Effector memory CD8-positive, alpha-beta T cell (primary cell): ENCODE results near the gene POU5F1.

ENCODE experiments used
- ATAC-seq: fragments of 150-1000 bp; cut with Tn5 transposase; replicated peaks from 2 replicates; pipeline ENCODE4 v1.10.0; 2021; ENCODE audit warnings: mild to moderate bottlenecking, moderate library complexity
- DNase-seq, 3 experiments: peaks; one replicate each; pipeline ENCODE4 v3.0.0; 2021
- H3K27ac Mint-ChIP-seq, 2 donors: one replicate each; pipeline ENCODE4 v1.8.0; 2022; ENCODE audit warnings: mild to moderate bottlenecking in 2 of 2, mixed read lengths in 2 of 2, moderate library complexity in 2 of 2
- H3K27me3 Mint-ChIP-seq, 2 donors: one replicate each; pipeline ENCODE4 v1.8.0; 2022; ENCODE audit warnings: mixed read lengths in 2 of 2
- H3K36me3 Mint-ChIP-seq: one replicate; pipeline ENCODE4 v1.8.0; 2022; ENCODE audit warnings: mild to moderate bottlenecking, moderate library complexity, mixed read lengths; ENCODE audit not compliant: insufficient read depth
- H3K4me1 Mint-ChIP-seq, 2 donors: one replicate each; pipeline ENCODE4 v1.8.0; 2022; ENCODE audit warnings: low read depth in 2 of 2, mixed read lengths in 2 of 2
- H3K4me3 Mint-ChIP-seq, 2 donors: one replicate each; pipeline ENCODE4 v1.8.0; 2022; ENCODE audit warnings: mild to moderate bottlenecking in 2 of 2, mixed read lengths in 2 of 2, moderate library complexity in 2 of 2
- H3K9me3 Mint-ChIP-seq, 2 donors: one replicate each; pipeline ENCODE4 v1.8.0; 2022; ENCODE audit warnings: mixed read lengths in 2 of 2

Gene POU5F1

GRCh38 chr6:31131595-31131994 lies 38.9 kb downstream of the POU5F1 start:
- Mint-ChIP-seq H3K27ac (no peak overlapping the region), H3K36me3 (no peaks in the 10 kb centered on the region), H3K9me3 (no peaks in the 10 kb centered on the region), H3K27me3 (peaks cover 11 to 22% of the 10 kb centered on the region in 2 donors), H3K4me1 (peaks cover 5 to 6% of the 10 kb centered on the region in 2 donors), H3K4me3 (no peak overlapping the region)
- DNase-seq = no peak
- ATAC-seq = no peak

- DNase-seq (no peak), ATAC-seq (no peak)
- Mint-ChIP-seq H3K9me3 (no peaks in the 10 kb centered on the region), H3K4me3 (no peak overlapping the region), H3K27me3 (peaks cover 12 to 24% of the 10 kb centered on the region in 2 donors), H3K27ac (no peak overlapping the region), H3K36me3 (no peaks in the 10 kb centered on the region), H3K4me1 (peaks cover 5 to 6% of the 10 kb centered on the region in 2 donors)
Observed at GRCh38 chr6:31130751-31131150, 39.7 kb downstream of the POU5F1 start.

- ATAC-seq = no peak
- Mint-ChIP-seq H3K4me3 (no peak overlapping the region), H3K9me3 (no peaks in the 10 kb centered on the region), H3K27ac (no peak overlapping the region), H3K27me3 (peaks cover 12 to 31% of the 10 kb centered on the region in 2 donors), H3K36me3 (no peaks in the 10 kb centered on the region), H3K4me1 (peaks cover 5 to 10% of the 10 kb centered on the region in 2 donors)
- no peak for DNase-seq
Observed at GRCh38 chr6:31129130-31129529, 41.4 kb downstream of the POU5F1 start.

- H3K4me3 Mint-ChIP-seq = no peak overlapping the region
Observed at GRCh38 chr6:31128093-31128676, 42.3 kb downstream of the POU5F1 start.

GRCh38 chr6:31126396-31127175 lies 43.9 kb downstream of the POU5F1 start:
- peaks cover 3% of the 10 kb centered on the region for H3K36me3 Mint-ChIP-seq
- H3K27me3 Mint-ChIP-seq = peaks cover 17 to 52% of the 10 kb centered on the region in 2 donors
- no peak for ATAC-seq
- DNase-seq = no peak
- H3K4me1 Mint-ChIP-seq = peaks cover 5 to 10% of the 10 kb centered on the region in 2 donors
- no peak overlapping the region for H3K4me3 Mint-ChIP-seq
- H3K27ac Mint-ChIP-seq = no peak overlapping the region
- H3K9me3 Mint-ChIP-seq = no peaks in the 10 kb centered on the region

More at GRCh38 chr6:31128093-31128676, 42.3 kb downstream of the POU5F1 start:
- Mint-ChIP-seq H3K4me1 (peaks cover 5 to 10% of the 10 kb centered on the region in 2 donors), H3K36me3 (peaks cover 3% of the 10 kb centered on the region), H3K27ac (no peak overlapping the region), H3K9me3 (no peaks in the 10 kb centered on the region), H3K27me3 (peaks cover 12 to 36% of the 10 kb centered on the region in 2 donors)
- DNase-seq (peak; percentile 69 to 78 (median 70)), ATAC-seq (peak; percentile 75)

GRCh38 chr6:31125586-31126363 lies 44.7 kb downstream of the POU5F1 start:
- no peak for DNase-seq
- peaks cover 3% of the 10 kb centered on the region for H3K36me3 Mint-ChIP-seq
- ATAC-seq = no peak
- peaks cover 19 to 54% of the 10 kb centered on the region in 2 donors for H3K27me3 Mint-ChIP-seq
- peaks cover 5 to 10% of the 10 kb centered on the region in 2 donors for H3K4me1 Mint-ChIP-seq
- no peaks in the 10 kb centered on the region for H3K9me3 Mint-ChIP-seq
- no peak overlapping the region for H3K27ac Mint-ChIP-seq
- no peak overlapping the region for H3K4me3 Mint-ChIP-seq

GRCh38 chr6:31125162-31125561 lies 45.3 kb downstream of the POU5F1 start:
- H3K9me3 Mint-ChIP-seq = no peaks in the 10 kb centered on the region
- ATAC-seq (no peak), DNase-seq (no peak)
- peaks cover 3% of the 10 kb centered on the region for H3K36me3 Mint-ChIP-seq
- no peak overlapping the region for H3K27ac Mint-ChIP-seq
- H3K4me3 Mint-ChIP-seq = no peak overlapping the region
- peaks cover 19 to 59% of the 10 kb centered on the region in 2 donors for H3K27me3 Mint-ChIP-seq
- peaks cover 5 to 10% of the 10 kb centered on the region in 2 donors for H3K4me1 Mint-ChIP-seq

GRCh38 chr6:31122791-31123706 lies 47.4 kb downstream of the POU5F1 start:
- Mint-ChIP-seq H3K4me1 (peaks cover 2 to 7% of the 10 kb centered on the region in 2 donors), H3K27ac (no peak overlapping the region), H3K27me3 (peaks cover 22 to 63% of the 10 kb centered on the region in 2 donors), H3K36me3 (peaks cover 3% of the 10 kb centered on the region), H3K4me3 (no peak overlapping the region), H3K9me3 (no peaks in the 10 kb centered on the region)
- no peak for DNase-seq
- no peak for ATAC-seq

GRCh38 chr6:31121131-31121790 lies 49.2 kb downstream of the POU5F1 start:
- H3K36me3 Mint-ChIP-seq = peaks cover 3% of the 10 kb centered on the region
- DNase-seq = no peak
- no peak for ATAC-seq
- peaks cover 18 to 71% of the 10 kb centered on the region in 2 donors for H3K27me3 Mint-ChIP-seq
- H3K4me3 Mint-ChIP-seq = no peak overlapping the region
- H3K27ac Mint-ChIP-seq = no peak overlapping the region
- peaks cover 0 to 4% of the 10 kb centered on the region in 2 donors for H3K4me1 Mint-ChIP-seq
- no peaks in the 10 kb centered on the region for H3K9me3 Mint-ChIP-seq

GRCh38 chr6:31120151-31120915 lies 50.1 kb downstream of the POU5F1 start, which contains the start of gene CDSN:
Gene CDSN (minus strand): TSS chr6:31120446. CDS start chr6:31120419, 27 bp downstream.
- peaks cover 27 to 75% of the 10 kb centered on the region in 2 donors for H3K27me3 Mint-ChIP-seq
- no peak within 1 kb of the TSS for H3K4me3 Mint-ChIP-seq
- no peak for ATAC-seq
- no peaks in the 10 kb centered on the region for H3K9me3 Mint-ChIP-seq
- no peak within 1 kb of the TSS for H3K27ac Mint-ChIP-seq
- peaks cover 0 to 3% of the 10 kb centered on the region in 2 donors for H3K4me1 Mint-ChIP-seq
- DNase-seq = no peak
- H3K36me3 Mint-ChIP-seq = peaks cover 3% of the 10 kb centered on the region

- no peaks in the 10 kb centered on the region for H3K9me3 Mint-ChIP-seq
- H3K27me3 Mint-ChIP-seq = peaks cover 38 to 84% of the 10 kb centered on the region in 2 donors
- DNase-seq (no peak), ATAC-seq (no peak)
- no peak overlapping the region for H3K4me3 Mint-ChIP-seq
- H3K4me1 Mint-ChIP-seq = peaks cover 3 to 4% of the 10 kb centered on the region in 2 donors
- H3K27ac Mint-ChIP-seq = no peak overlapping the region
- no peaks in the 10 kb centered on the region for H3K36me3 Mint-ChIP-seq
Observed at GRCh38 chr6:31118178-31118577, 52.3 kb downstream of the POU5F1 start.
